Colonic mucosa (tissue), 4 donors: Measurements from ENCODE around the gene RRAS. TPM values are rescaled to one million over a fixed set of nuclear protein-coding genes. Genes with fewer than 3 reads are reported as not detected.
A peak's percentile ranks its signal among the peaks of the same experiment; 100 is the strongest.

Source experiments
- DNase-seq: peaks from one replicate; pipeline ENCODE4 v3.0.0-alpha.2; 2020
- H3K27ac ChIP-seq: fragments of 200-600 bp; one replicate; pipeline ENCODE4 v1.8.0; 2021
- H3K27me3 ChIP-seq: fragments of 200-600 bp; one replicate; pipeline ENCODE4 v1.8.0; 2021
- H3K36me3 ChIP-seq: fragments of 200-600 bp; one replicate; pipeline ENCODE4 v1.8.0; 2021
- H3K4me1 ChIP-seq: fragments of 200-600 bp; one replicate; pipeline ENCODE4 v1.8.0; 2021; ENCODE audit warnings: mild to moderate bottlenecking
- H3K4me3 ChIP-seq: fragments of 200-600 bp; one replicate; pipeline ENCODE4 v1.8.0; 2021
- H3K9ac ChIP-seq, 2 donors: one replicate each; pipeline ENCODE4 v1.7.0; 2013; ENCODE audit warnings: control low read depth in 2 of 2, low read depth in 2 of 2, low read length in 2 of 2
- H3K9me3 ChIP-seq: fragments of 200-600 bp; one replicate; pipeline ENCODE4 v1.8.0; 2021
- intact Hi-C: fragments of 100-400 bp; cut with DNase I; formaldehyde crosslinking; loops from one replicate; pipeline ENCODE4 v1.14.1; 2022
- total RNA-seq, 2 donors: library from RNA; stranded (reverse); fragmentation: NEBNext Ultra II Directional in 1 of 2; extraction: Animal tissue kit (Norgen Biotek cat#: 25700) in 1 of 2; gene quantifications; one replicate each; pipeline ENCODE4 v1.2.1, GENCODE V29; 2021
- TF ChIP-seq, protein P1 (sequence below): fragments of 200-600 bp; IDR thresholded peaks from one replicate; pipeline ENCODE4 v1.8.0; 2022; ENCODE audit warnings: antibody characterized with exemption, mild to moderate bottlenecking
- donor health status: healthy.
- donor health status: DM: no; HTN: no; CAD: no.
- donor health status: DM: no; HTN: no; CAD: no.

The RRAS gene
- total RNA-seq, 2 donors from 2014 or later: 45.7 to 62.2 TPM

DNA sequence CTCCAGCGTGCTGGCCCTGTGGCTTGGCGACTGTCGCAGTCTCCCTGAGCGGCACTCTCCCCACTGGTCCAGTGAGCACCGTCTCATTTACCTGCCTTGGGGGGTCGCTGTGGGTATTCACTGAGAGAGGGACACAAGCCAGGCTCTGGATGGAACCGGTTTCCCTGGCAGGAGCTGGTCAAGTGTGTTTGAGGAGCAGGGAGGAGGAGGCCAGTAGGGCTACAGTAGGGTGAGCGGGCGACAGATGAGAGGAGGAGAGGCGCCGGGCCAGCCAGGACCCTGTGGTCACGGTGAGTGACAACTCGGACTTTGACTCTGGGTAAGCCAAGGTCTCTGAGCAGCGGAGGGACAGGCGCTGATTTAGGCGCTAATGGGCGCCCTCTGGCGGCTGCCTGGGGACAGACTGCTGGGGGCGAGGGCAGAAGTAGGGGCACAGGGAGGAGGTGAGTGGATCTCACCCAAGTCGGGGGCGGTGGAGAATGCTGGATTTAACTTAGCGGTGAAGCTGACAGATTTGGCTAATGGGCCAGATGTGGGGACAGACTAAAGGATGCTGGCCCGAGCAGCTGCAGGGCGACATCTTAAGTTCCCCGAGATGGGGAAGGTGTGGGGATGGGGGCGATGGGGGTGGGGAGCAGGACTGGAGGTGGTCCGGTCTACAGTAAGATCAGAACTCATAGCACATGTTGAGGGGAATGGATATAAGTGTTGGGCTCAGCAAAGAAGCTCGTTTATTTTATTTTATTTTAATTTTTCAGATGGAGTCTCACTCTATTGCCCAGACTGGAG lies 32.4 kb upstream of the RRAS start:
- H3K4me1 ChIP-seq: no peaks in the 10 kb centered on the region
- peak overlapping the region; percentile 37 to 61 for H3K9ac ChIP-seq
- H3K27me3 ChIP-seq: no peaks in the 10 kb centered on the region
- peak overlapping the region; percentile 24 for H3K27ac ChIP-seq
- intact Hi-C loops: loop anchor here (5.0 kb wide), 2 partner anchors 95 to 165 kb away; no protein-coding TSS in a partner anchor
- TF ChIP-seq, protein P1, sequence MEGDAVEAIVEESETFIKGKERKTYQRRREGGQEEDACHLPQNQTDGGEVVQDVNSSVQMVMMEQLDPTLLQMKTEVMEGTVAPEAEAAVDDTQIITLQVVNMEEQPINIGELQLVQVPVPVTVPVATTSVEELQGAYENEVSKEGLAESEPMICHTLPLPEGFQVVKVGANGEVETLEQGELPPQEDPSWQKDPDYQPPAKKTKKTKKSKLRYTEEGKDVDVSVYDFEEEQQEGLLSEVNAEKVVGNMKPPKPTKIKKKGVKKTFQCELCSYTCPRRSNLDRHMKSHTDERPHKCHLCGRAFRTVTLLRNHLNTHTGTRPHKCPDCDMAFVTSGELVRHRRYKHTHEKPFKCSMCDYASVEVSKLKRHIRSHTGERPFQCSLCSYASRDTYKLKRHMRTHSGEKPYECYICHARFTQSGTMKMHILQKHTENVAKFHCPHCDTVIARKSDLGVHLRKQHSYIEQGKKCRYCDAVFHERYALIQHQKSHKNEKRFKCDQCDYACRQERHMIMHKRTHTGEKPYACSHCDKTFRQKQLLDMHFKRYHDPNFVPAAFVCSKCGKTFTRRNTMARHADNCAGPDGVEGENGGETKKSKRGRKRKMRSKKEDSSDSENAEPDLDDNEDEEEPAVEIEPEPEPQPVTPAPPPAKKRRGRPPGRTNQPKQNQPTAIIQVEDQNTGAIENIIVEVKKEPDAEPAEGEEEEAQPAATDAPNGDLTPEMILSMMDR: peak; percentile 86
- no peak overlapping the region for H3K4me3 ChIP-seq
- H3K9me3 ChIP-seq: no peaks in the 10 kb centered on the region
- DNase-seq: peak; percentile 84
- no peaks in the 10 kb centered on the region for H3K36me3 ChIP-seq

DNA sequence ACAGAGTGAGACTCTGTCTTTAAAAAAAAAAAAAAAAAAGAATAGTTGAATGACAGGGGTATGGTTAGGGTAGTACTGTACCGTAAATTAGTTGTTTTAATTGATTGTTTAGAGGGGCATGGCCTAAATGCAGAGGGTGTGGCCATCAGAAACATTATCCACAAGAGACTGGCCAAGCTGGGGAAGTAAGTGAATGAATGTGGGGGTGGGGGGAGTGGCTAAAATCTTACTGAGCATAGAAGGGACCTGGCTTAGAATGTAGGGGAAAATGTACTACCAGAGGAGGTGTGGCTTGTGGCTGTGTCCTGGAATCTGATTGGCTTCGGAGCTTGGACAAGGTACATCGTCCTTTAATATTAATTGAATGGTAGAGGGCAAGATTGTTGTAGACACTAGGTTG lies 29.6 kb upstream of the RRAS start:
- Histone ChIP-seq H3K27me3 (no peaks in the 10 kb centered on the region), H3K36me3 (no peaks in the 10 kb centered on the region), H3K4me3 (no peak overlapping the region), H3K9ac (no peak overlapping the region), H3K4me1 (peaks cover 7% of the 10 kb centered on the region), H3K27ac (no peak overlapping the region), H3K9me3 (no peaks in the 10 kb centered on the region)
- TF ChIP-seq, protein P1: no peak
- intact Hi-C loops: no loop called here
- DNase-seq: no peak

DNA sequence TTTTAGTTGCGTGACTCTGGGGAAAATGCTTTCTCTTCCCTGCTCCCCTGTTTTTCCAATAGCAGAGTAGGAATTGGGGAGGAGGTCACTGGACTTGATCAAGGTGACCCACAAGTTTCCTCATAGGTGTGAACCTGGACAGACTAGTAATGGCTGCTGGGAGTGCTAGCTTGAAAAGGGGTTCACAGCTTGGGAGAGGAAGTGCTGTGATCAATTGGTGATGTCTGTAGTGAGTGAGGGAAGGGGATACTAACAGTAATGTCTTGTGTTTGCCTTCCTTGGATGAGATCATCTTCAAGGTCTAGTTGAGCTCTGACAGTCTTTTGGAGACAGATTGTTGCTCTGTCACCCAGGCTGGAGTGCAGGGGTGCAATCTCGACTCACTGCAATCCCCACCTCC lies 27.5 kb upstream of the RRAS start:
- no peak for DNase-seq
- no peak overlapping the region for H3K27ac ChIP-seq
- intact Hi-C loops: no loop called here
- H3K4me1 ChIP-seq: peaks cover 12% of the 10 kb centered on the region
- no peak overlapping the region for H3K4me3 ChIP-seq
- H3K9me3 ChIP-seq: no peaks in the 10 kb centered on the region
- no peak overlapping the region for H3K9ac ChIP-seq
- TF ChIP-seq, protein P1: no peak
- H3K27me3 ChIP-seq: no peaks in the 10 kb centered on the region
- no peaks in the 10 kb centered on the region for H3K36me3 ChIP-seq

DNA sequence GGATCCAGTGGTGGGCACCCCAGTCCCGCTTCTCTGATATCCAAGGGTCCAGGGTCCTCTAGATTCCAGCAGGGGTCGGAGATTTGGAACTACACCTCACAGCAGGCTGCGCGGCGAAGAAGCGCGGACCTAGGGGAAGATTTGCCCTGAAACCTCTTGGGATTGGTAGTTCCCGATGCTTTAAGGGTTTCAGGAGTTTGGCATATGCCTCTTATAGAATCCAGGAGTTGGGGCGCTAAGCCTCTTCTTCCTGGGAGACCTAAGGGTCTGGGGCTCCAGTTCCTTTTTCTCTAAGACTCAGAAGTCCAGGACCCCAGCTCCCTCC lies 26.1 kb upstream of the RRAS start:
- DNase-seq: no peak
- Histone ChIP-seq H3K27me3 (no peaks in the 10 kb centered on the region), H3K9me3 (no peaks in the 10 kb centered on the region), H3K4me3 (peak overlapping the region; percentile 60), H3K4me1 (peaks cover 12% of the 10 kb centered on the region), H3K27ac (peak overlapping the region; percentile 91), H3K9ac (peak overlapping the region; percentile 74 to 100), H3K36me3 (no peaks in the 10 kb centered on the region)
- TF ChIP-seq, protein P1: no peak
- intact Hi-C loops: no loop called here

DNA sequence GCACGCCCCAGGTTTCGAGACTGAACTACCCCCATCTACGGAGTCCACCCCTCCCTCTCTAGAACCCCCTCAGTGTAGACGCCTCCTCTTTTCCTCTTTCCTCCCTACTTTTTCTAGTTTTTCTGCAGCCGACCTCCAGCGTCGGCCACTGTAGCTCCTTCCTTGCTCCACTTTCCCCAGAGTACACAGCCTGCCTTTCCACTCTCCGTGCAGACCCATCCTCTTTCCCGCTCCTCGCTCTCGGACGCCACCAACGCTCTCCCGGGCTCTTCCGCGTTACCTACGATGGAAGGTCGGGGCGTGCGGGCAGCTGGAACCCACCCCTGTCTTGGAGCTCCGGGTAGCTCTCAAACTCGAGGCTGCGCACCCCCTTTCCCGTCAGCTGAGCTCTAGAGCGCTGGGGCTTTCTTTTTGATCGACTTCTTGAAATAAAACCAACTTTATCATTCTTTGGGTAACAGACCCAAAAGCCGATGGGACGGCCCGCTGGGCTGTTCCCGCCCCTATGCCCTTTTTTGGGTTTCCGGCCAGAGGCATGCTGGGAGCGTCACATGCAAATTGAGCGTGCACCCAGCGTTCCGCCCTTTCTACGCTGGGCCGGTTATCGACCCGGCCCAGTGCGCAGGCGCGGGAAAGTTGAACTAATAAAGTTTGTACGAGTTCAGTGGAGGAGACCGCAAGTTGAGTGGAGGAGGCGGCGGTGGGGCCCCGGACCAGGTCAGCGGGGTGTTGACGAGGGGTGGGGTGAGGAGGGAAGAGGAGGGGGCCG lies 25.6 kb upstream of the RRAS start, which contains the start of the genes BCL2L12 and IRF3:
Gene BCL2L12, plus strand, starts transcription at position 583 of the 769 bp plus-strand sequence. CDS start 760 bp downstream, outside the sequence.
Gene IRF3, minus strand, starts transcription at position 507 of the 769 bp plus-strand sequence. CDS start 1,019 bp downstream, outside the sequence.
- intact Hi-C loops: no loop called here
- H3K9ac ChIP-seq: peak within 1 kb of the TSS; percentile 85 to 100
- peak within 1 kb of the TSS; percentile 91 for H3K27ac ChIP-seq
- H3K4me3 ChIP-seq: peak within 1 kb of the TSS; percentile 60
- DNase-seq: peak; percentile 99
- H3K27me3 ChIP-seq: no peaks in the 10 kb centered on the region
- no peaks in the 10 kb centered on the region for H3K9me3 ChIP-seq
- TF ChIP-seq, protein P1: no peak
- peaks cover 12% of the 10 kb centered on the region for H3K4me1 ChIP-seq
- H3K36me3 ChIP-seq: no peaks in the 10 kb centered on the region
